GM13976 (cell line): Measurements from ENCODE around the gene CAMTA2.
"Not testable (repeated sequence)": the region's sequence is repeated elsewhere in the genome, so short reads cannot be mapped to it uniquely, and the experiment has no call there.

Experiments
- DNase-seq: peaks from one replicate; pipeline ENCODE4 v3.0.0; 2012; ENCODE audit warnings: low spot score
- CTCF ChIP-seq: IDR thresholded peaks from 2 replicates; pipeline ENCODE4 v1.5.1; 2012; ENCODE audit warnings: borderline replicate concordance, mild to moderate bottlenecking; ENCODE audit not compliant: insufficient read depth; ENCODE audit errors: extremely low read depth, missing control alignments, control extremely low read depth
- in situ Hi-C: fragments of 300-500 bp; cut with MboI; formaldehyde crosslinking; loops from one replicate; pipeline ENCODE4 v1.12.0; 2022; ENCODE audit warnings: low sequenced_read_pairs, mixed read lengths, inconsistent platforms; ENCODE audit not compliant: unreplicated experiment

The CAMTA2 gene

GRCh38 chr17:4933646-4934045 lies 53.8 kb downstream of the CAMTA2 start:
- in situ Hi-C loops, result no loop called here
- no peak for DNase-seq
- no peak for TF ChIP-seq CTCF

GRCh38 chr17:4932756-4933155 lies 54.7 kb downstream of the CAMTA2 start:
- no peak for DNase-seq
- in situ Hi-C loops, result no loop called here
- TF ChIP-seq CTCF, result no peak

GRCh38 chr17:4931963-4932362 lies 55.5 kb downstream of the CAMTA2 start, which contains the start of gene GP1BA:
Gene GP1BA (plus strand): TSS chr17:4932277. CDS start chr17:4932605, 328 bp downstream.
- TF ChIP-seq CTCF, result no peak
- DNase-seq, result no peak
- in situ Hi-C loops, result no loop called here

- DNase-seq, result no peak
- TF ChIP-seq CTCF, result no peak
- in situ Hi-C loops, result no loop called here
These were observed 58.6 kb downstream of the CAMTA2 start for GRCh38 chr17:4928881-4929280.

GRCh38 chr17:4926577-4927335 lies 60.7 kb downstream of the CAMTA2 start:
- DNase-seq, in situ Hi-C loops: not testable (repeated sequence)

GRCh38 chr17:4921320-4921719 lies 66.2 kb downstream of the CAMTA2 start:
- in situ Hi-C loops, result no loop called here
- no peak for TF ChIP-seq CTCF
- no peak for DNase-seq

- no peak for TF ChIP-seq CTCF
- in situ Hi-C loops, result no loop called here
- no peak for DNase-seq
These were observed 67.0 kb downstream of the CAMTA2 start for GRCh38 chr17:4920351-4921048.
